Ovary (tissue), 9 donors: ENCODE results near the gene ZNF273. TPM values are rescaled to one million over a fixed set of nuclear protein-coding genes. Genes with fewer than 3 reads are reported as not detected.
"Not testable (repeated sequence)": the region's sequence is repeated elsewhere in the genome, so short reads cannot be mapped to it uniquely, and the experiment has no call there.

Source experiments
- DNase-seq, 5 donors: peaks; one replicate each; pipeline ENCODE4 v3.0.0-alpha.2; 2019 to 2020
- H3K27ac ChIP-seq, 2 donors: fragments of 200-600 bp; one replicate each; pipeline versions ENCODE4 v1.5.1 to v1.8.0; 2019 to 2022
- H3K27me3 ChIP-seq: fragments of 200-600 bp; one replicate; pipeline ENCODE4 v1.8.0; 2022
- H3K36me3 ChIP-seq: fragments of 200-600 bp; sonication (generic); one replicate; pipeline ENCODE4 v1.5.1; 2019
- H3K4me1 ChIP-seq: one replicate; pipeline ENCODE4 v1.8.1; 2013; ENCODE audit warnings: mild to moderate bottlenecking, moderate library complexity; ENCODE audit not compliant: insufficient read depth
- H3K4me3 ChIP-seq: fragments of 200-600 bp; sonication (generic); one replicate; pipeline ENCODE4 v1.5.1; 2017
- H3K9me3 ChIP-seq, 2 donors: fragments of 200-600 bp in 1 of 2; sonication (generic) in 1 of 2; one replicate each; pipeline versions ENCODE4 v1.5.1 to v1.8.1; 2013 to 2019; ENCODE audit warnings: mild to moderate bottlenecking in 1 of 2, moderate library complexity in 1 of 2
- EP300 ChIP-seq: sonication (generic); formaldehyde crosslinking; IDR thresholded peaks from one replicate; pipeline ENCODE4 v1.6.1; 2017; ENCODE audit warnings: antibody characterized with exemption
- POLR2A ChIP-seq: fragments of 450-650 bp; IDR thresholded peaks from one replicate; pipeline ENCODE4 v1.6.1; 2017; ENCODE audit warnings: antibody characterized with exemption, mild to moderate bottlenecking, moderate library complexity
- WGBS, 3 donors: extraction: QIAGEN DNeasy Blood & Tissue Kit in 1 of 3; methylation state at CpG; one replicate each; pipeline versions ENCODE4 v1.1.5 to v1.1.7; 2013 to 2017; 5-methylcytosine and 5-hydroxymethylcytosine counted together
- intact Hi-C, 4 donors: fragments of 100-400 bp; cut with DNase I; formaldehyde crosslinking; loops; one replicate each; pipeline versions ENCODE4 v1.11.0 to v1.15.1; 2022 to 2023
- polyA plus RNA-seq, 2 donors: library from polyadenylated mRNA; stranded (reverse); fragments of 200-250 nt in 1 of 2; fragments of 350-450 nt in 1 of 2; fragmentation: Illumina TruSeq in 1 of 2; extraction: RNeasy Lipid Tissue Mini Kit (QIAGEN cat#74804) in 1 of 2; gene quantifications; one replicate each; pipeline ENCODE4 v1.2.3, GENCODE V29; 2013 to 2014
- total RNA-seq, 7 donors: library from RNA; depleted of rRNA in 2 of 7; stranded (reverse); fragments of >200 nt in 2 of 7; fragmentation: NEBNext Ultra II Directional in 3 of 7; extraction: Animal tissue kit (Norgen Biotek cat#: 25700) in 3 of 7; gene quantifications; one replicate each; pipeline versions ENCODE4 v1.1.0 to v1.2.4, GENCODE V29; 2016 to 2023
- TF ChIP-seq, protein P1 (sequence below), 3 donors: fragments of 450-650 bp in 2 of 3; fragments of 200-600 bp in 1 of 3; IDR thresholded peaks; one replicate each; pipeline versions ENCODE4 v1.5.1 to v1.8.0; 2016 to 2022; ENCODE audit warnings: antibody characterized with exemption in 3 of 3, mild to moderate bottlenecking in 1 of 3
- donor health status: DM: no; HTN: no; CAD: no; lungs with moderate emphysema.
- donor health status: DM: no; HTN: no; CAD: no.
- donor health status: Bipolar disorder and iron deficiency.
- donor health status: DM: yes; HTN: yes; CAD: no.
- donor health status: DM: no; HTN: no; CAD: no.
- donor health status: DM: yes; HTN: yes; CAD: no.

The ZNF273 gene
- total and polyA plus RNA-seq, 9 donors = 4.4 to 13.0 (median 6.6) TPM

DNA sequence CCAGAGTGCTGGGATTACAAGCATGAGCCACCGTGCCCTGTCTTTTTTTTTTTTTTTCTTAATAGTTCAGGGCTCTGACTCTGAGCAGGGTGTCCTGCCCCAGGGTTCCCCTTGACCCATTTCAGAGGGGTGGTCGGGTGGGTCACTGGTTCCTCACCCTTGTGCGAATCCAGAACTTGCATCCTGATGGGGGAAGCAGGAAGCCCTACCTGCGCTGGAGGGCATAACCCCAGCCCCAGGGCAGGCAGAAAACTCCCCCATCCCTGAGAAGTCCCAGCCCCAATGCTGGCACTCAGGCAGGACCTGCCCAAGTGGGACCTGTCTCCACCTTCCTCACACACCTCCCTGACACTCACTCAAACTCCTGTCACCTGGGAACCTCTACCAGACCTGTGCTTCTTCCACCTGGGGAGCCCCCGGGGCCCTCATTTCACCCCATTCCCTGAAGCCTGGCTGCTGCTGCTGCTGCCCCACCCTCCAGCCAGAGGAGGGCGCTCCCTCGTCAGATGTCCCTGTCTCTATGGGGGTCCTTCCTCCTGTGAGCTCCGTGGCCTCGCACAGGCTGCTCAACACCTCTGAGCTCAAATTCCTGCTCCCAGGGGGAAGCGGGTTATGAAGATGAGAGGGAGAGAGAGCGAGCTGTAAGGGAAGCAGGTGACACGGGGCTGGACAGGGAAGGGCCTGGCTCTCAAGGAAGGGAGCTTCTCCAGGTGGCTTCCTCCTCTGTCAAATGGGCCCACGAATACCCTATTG lies 15.1 kb upstream of the ZNF273 start:
- H3K9me3 ChIP-seq = no peaks in the 10 kb centered on the region
- H3K27ac ChIP-seq = no peak overlapping the region
- peak overlapping the region; percentile 39 for H3K4me3 ChIP-seq
- H3K36me3 ChIP-seq = no peaks in the 10 kb centered on the region
- 23 to 27% (median 27%) methylated on average over 13 of the region's 13 CpGs for WGBS, 3 donors
- TF ChIP-seq, protein P1, sequence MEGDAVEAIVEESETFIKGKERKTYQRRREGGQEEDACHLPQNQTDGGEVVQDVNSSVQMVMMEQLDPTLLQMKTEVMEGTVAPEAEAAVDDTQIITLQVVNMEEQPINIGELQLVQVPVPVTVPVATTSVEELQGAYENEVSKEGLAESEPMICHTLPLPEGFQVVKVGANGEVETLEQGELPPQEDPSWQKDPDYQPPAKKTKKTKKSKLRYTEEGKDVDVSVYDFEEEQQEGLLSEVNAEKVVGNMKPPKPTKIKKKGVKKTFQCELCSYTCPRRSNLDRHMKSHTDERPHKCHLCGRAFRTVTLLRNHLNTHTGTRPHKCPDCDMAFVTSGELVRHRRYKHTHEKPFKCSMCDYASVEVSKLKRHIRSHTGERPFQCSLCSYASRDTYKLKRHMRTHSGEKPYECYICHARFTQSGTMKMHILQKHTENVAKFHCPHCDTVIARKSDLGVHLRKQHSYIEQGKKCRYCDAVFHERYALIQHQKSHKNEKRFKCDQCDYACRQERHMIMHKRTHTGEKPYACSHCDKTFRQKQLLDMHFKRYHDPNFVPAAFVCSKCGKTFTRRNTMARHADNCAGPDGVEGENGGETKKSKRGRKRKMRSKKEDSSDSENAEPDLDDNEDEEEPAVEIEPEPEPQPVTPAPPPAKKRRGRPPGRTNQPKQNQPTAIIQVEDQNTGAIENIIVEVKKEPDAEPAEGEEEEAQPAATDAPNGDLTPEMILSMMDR (IDR thresholded peaks at IDR 0.05) = no peak
- TF ChIP-seq EP300 (no peak), POLR2A (no peak)
- H3K4me1 ChIP-seq = peaks cover 11% of the 10 kb centered on the region
- intact Hi-C loops = no loop called here
- DNase-seq = peak in 2 of 5 donors; percentile 33 to 52
- no peaks in the 10 kb centered on the region for H3K27me3 ChIP-seq

DNA sequence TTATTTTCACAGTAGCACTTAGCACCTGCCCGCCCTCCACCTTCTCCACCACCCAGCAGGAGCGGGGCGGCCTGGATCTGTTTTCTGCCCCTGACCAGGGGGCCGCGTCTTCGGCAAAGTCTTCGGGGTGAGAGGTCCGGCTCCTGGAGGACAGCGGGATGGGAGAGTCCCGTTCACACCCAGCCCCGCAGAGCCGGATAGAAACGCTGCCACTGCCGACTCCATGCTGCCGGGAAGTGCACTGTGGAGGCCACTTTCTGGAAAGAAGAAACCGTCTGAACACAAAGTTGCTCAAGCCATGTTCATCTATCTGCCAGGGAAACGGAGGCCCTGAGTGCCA lies 14.5 kb upstream of the ZNF273 start:
- no peaks in the 10 kb centered on the region for H3K36me3 ChIP-seq
- no peaks in the 10 kb centered on the region for H3K9me3 ChIP-seq
- peak overlapping the region; percentile 39 for H3K4me3 ChIP-seq
- peaks cover 11% of the 10 kb centered on the region for H3K4me1 ChIP-seq
- H3K27me3 ChIP-seq = no peaks in the 10 kb centered on the region
- intact Hi-C loops = no loop called here
- TF ChIP-seq, protein P1 (IDR thresholded peaks at IDR 0.05) = no peak
- TF ChIP-seq EP300 (no peak), POLR2A (no peak)
- H3K27ac ChIP-seq = no peak overlapping the region
- peak in 1 of 5 donors; percentile 28 for DNase-seq
- 5 to 6% (median 5%) methylated on average over 16 to 17 of the region's 17 CpGs for WGBS, 3 donors

DNA sequence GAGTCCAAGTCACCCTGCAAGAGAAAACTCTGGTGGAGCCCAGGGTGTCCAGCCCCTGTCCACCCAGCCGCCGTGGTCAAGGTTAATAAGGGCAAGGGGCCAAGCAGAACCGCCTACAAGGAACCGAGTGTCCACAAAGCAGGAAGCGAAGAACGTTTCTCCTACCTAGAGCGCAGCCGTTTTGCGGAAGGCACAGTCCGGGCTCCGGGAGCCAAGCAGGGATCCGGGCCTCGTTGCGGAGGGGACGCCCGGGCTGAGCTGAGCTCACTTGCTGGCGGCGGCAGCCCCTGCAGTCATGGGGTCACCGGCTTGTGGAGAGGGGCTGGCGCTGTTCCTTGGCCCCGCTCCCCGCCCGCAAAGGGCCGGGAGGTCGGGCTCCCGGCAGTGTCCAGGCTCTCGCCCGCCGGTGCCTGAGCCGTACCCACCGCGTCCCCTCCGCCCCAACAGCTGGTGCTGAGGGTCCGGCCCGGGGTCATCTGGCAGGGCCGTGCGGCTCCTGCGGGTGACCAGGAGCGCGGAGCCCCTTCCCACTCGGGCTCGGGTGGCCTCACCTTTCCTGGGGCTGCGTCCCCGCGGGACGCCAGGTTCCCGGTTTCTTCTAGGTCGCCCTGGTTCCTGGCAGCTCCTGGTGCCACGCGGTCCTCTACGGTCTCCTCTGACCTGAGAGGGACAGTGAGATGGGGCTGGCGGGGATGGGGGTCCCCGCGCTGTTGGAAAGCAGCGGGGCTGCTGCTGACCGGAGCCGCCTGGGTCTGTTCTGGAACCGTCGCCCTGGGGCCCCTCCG lies 14.0 kb upstream of the ZNF273 start:
- Histone ChIP-seq H3K4me1 (peaks cover 11% of the 10 kb centered on the region), H3K4me3 (peak overlapping the region; percentile 39), H3K36me3 (no peaks in the 10 kb centered on the region), H3K9me3 (no peaks in the 10 kb centered on the region), H3K27ac (no peak overlapping the region), H3K27me3 (no peaks in the 10 kb centered on the region)
- WGBS, 3 donors = 2 to 5% (median 3%) methylated on average over 39 to 60 of the region's 60 CpGs
- DNase-seq = peak in 3 of 5 donors; percentile 48 to 51 (median 49)
- no peak for TF ChIP-seq POLR2A
- TF ChIP-seq EP300 = no peak
- TF ChIP-seq, protein P1 (IDR thresholded peaks at IDR 0.05) = no peak
- intact Hi-C loops = no loop called here

DNA sequence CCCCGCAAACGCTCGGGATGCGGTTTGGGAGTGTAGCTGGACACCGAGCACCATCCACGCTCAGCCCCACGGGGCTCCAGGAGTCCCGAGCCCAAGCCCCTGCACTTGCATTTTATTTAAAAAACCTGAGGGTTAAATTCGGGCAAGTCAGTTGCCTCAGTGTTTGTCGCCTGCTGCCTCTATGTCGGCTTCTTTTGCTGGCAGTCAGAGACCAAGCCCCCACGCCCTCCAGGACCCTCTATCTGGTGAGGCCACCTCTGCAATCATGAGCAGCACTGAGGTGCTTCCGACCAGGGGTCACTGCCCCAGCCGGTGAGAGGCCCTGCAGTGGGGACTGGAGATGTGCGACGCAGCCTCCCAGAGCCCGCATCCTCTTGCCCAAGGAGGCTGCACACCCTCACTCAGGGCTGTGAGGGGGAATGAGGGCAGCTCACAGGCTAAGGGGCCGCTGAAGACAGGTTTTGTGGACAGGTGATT lies 13.3 kb upstream of the ZNF273 start:
- H3K36me3 ChIP-seq = no peaks in the 10 kb centered on the region
- TF ChIP-seq EP300 (no peak), POLR2A (no peak)
- TF ChIP-seq, protein P1 (IDR thresholded peaks at IDR 0.05) = no peak
- intact Hi-C loops = no loop called here
- no peak overlapping the region for H3K4me3 ChIP-seq
- H3K4me1 ChIP-seq = peaks cover 11% of the 10 kb centered on the region
- no peak overlapping the region for H3K27ac ChIP-seq
- DNase-seq = no peak
- no peaks in the 10 kb centered on the region for H3K9me3 ChIP-seq
- H3K27me3 ChIP-seq = no peaks in the 10 kb centered on the region
- 27 to 49% (median 37%) methylated on average over 16 to 18 of the region's 18 CpGs for WGBS, 3 donors

DNA sequence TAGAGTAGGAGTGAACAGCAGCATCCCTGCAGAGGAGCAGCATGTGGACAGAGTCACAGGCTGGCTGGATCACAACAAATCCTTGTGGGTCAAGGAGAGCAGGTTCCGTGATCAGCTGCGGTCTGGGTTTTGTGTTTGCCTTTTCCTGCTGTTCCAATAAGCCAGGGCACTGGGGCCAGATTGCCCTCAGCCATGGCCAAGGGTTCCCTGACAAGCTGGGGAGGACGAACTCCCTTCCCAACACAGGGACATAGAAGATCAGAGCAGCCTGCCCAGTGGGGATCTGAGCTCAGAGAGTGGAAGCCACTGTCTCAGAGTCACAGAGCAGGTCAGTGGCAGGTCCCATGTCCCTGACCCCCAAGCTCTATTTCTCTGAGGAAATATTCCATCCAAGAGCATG lies 12.8 kb upstream of the ZNF273 start:
- H3K27me3 ChIP-seq, H3K4me3 ChIP-seq, H3K36me3 ChIP-seq, intact Hi-C loops, DNase-seq, H3K9me3 ChIP-seq, H3K27ac ChIP-seq: not testable (repeated sequence)
- WGBS, 3 donors = 45 to 61% (median 54%) methylated on average over 3 of the region's 3 CpGs
- peaks cover 11% of the 10 kb centered on the region for H3K4me1 ChIP-seq
